PC-3 (cell line): Measurements from ENCODE around the gene GCH1. TPM values are rescaled to one million over a fixed set of nuclear protein-coding genes. Genes with fewer than 3 reads are reported as not detected.
A peak's percentile ranks its signal among the peaks of the same experiment; 100 is the strongest.

ENCODE experiments used
- ATAC-seq: fragments of 200-7000 bp; cut with Tn5 transposase; 2 replicates; pipeline ENCODE4 v1.9.1; 2020; ENCODE audit warnings: mild to moderate bottlenecking, moderate library complexity
- BruUV-seq: library from RNA; stranded (reverse); fragments of 400-500 nt; replicated peaks from 2 replicates; lab custom pipeline; 2021; lab: Mats Ljungman, UMichigan
- CTCF ChIA-PET: fragments of 300-600 bp; sonication (Branson Sonifier 250); formaldehyde crosslinking; loops from one replicate; lab custom pipeline; 2022; ENCODE audit warnings: antibody characterized with exemption; lab: Charles Lee
- POLR2A ChIA-PET: fragments of 300-600 bp; sonication (Branson Sonifier 250); formaldehyde crosslinking; loops from one replicate; lab custom pipeline; 2022; ENCODE audit warnings: antibody characterized with exemption; ENCODE audit not compliant: unreplicated experiment; lab: Charles Lee
- DNase-seq: peaks from one replicate; pipeline ENCODE4 v3.0.0-alpha.2; 2015
- H2AFZ ChIP-seq: fragments of 300-600 bp; sonication (generic); 2 replicates; pipeline ENCODE4 v1.6.0; 2016; ENCODE audit warnings: antibody characterized with exemption, low read length
- H3F3A ChIP-seq: fragments of 300-600 bp; sonication (generic); one replicate; pipeline ENCODE4 v1.6.0; 2017; ENCODE audit warnings: antibody characterized with exemption, low read length, control low read depth, mild to moderate bottlenecking; ENCODE audit not compliant: unreplicated experiment
- H3K27ac ChIP-seq: fragments of 300-600 bp; sonication (generic); 2 replicates; pipeline ENCODE4 v1.5.1; 2016; ENCODE audit warnings: mild to moderate bottlenecking, low read length
- H3K27me3 ChIP-seq: fragments of 300-600 bp; sonication (generic); 2 replicates; pipeline ENCODE4 v1.6.1; 2016; ENCODE audit warnings: low read length, mixed read lengths
- H3K36me3 ChIP-seq: fragments of 300-600 bp; sonication (generic); 2 replicates; pipeline ENCODE4 v1.6.1; 2016; ENCODE audit warnings: low read depth, mixed run types, low read length, mixed read lengths
- H3K4me1 ChIP-seq: fragments of 300-600 bp; sonication (generic); 2 replicates; pipeline ENCODE4 v1.5.1; 2016; ENCODE audit warnings: low read length; ENCODE audit not compliant: insufficient read depth
- H3K4me2 ChIP-seq: fragments of 300-600 bp; sonication (generic); 2 replicates; pipeline ENCODE4 v1.6.0; 2016; ENCODE audit warnings: low read length
- H3K4me3 ChIP-seq: fragments of 300-600 bp; sonication (generic); 2 replicates; pipeline ENCODE4 v1.5.1; 2016; ENCODE audit warnings: mild to moderate bottlenecking, low read length, mixed read lengths
- H3K79me2 ChIP-seq: fragments of 300-600 bp; sonication (generic); 2 replicates; pipeline ENCODE4 v1.6.1; 2017; ENCODE audit warnings: low read length, mixed read lengths
- H3K9ac ChIP-seq: fragments of 300-600 bp; sonication (generic); 2 replicates; pipeline ENCODE4 v1.6.0; 2016; ENCODE audit warnings: mild to moderate bottlenecking, low read length
- H3K9me2 ChIP-seq: fragments of 300-600 bp; sonication (generic); replicated peaks from 2 replicates; pipeline ENCODE4 v1.6.1; 2016; ENCODE audit warnings: mixed run types, low read length, mixed read lengths
- H3K9me3 ChIP-seq: fragments of 300-600 bp; sonication (generic); 2 replicates; pipeline ENCODE4 v1.6.1; 2016; ENCODE audit warnings: low read length, mixed read lengths
- H4K20me1 ChIP-seq: fragments of 300-600 bp; sonication (generic); 2 replicates; pipeline ENCODE4 v1.6.1; 2016; ENCODE audit warnings: low read length, mixed read lengths
- CTCF ChIP-seq: fragments of 300-600 bp; sonication (generic); conservative IDR thresholded peaks from 2 replicates; pipeline ENCODE4 v1.5.1; 2017; ENCODE audit warnings: antibody characterized with exemption, low read depth, mild to moderate bottlenecking, low read length
- EZH2 ChIP-seq: fragments of 300-600 bp; sonication (generic); IDR thresholded peaks from one replicate; pipeline ENCODE4 v1.6.1; 2017; ENCODE audit warnings: antibody characterized with exemption, mild to moderate bottlenecking, low read length; ENCODE audit not compliant: unreplicated experiment
- EZH2phosphoT487 ChIP-seq: fragments of 300-600 bp; sonication (generic); IDR thresholded peaks from 2 replicates; pipeline ENCODE4 v1.6.1; 2018; ENCODE audit warnings: mild to moderate bottlenecking, antibody characterized with exemption, low read length, borderline replicate concordance
- intact Hi-C: fragments of 100-400 bp; cut with micrococcal nuclease; formaldehyde crosslinking; loops from 2 replicates; pipeline ENCODE4 v1.9.0; 2023
- total RNA-seq: library from RNA; depleted of rRNA; stranded (reverse); fragments of >200 nt; gene quantifications from 2 replicates; pipeline ENCODE4 v1.2.3, GENCODE V29; 2014

The GCH1 gene
- total RNA-seq, 1 experiment from 2014 or later, result 26.6 TPM

GRCh38 chr14:54840798-54841197, 61.8 kb downstream of the GCH1 start:
- no TSS peak for BruUV-seq
- Histone ChIP-seq H3F3A (no peaks in the 10 kb centered on the region), H3K4me1 (no peaks in the 10 kb centered on the region), H3K27ac (no peak overlapping the region), H3K9me3 (no peaks in the 10 kb centered on the region), H3K36me3 (peaks cover 3% of the 10 kb centered on the region), H2AFZ (no peak overlapping the region), H3K4me3 (no peak overlapping the region), H3K4me2 (no peak overlapping the region), H3K79me2 (no peaks in the 10 kb centered on the region), H3K27me3 (no peaks in the 10 kb centered on the region), H4K20me1 (no peaks in the 10 kb centered on the region), H3K9ac (no peak overlapping the region), H3K9me2 (no peaks in the 10 kb centered on the region)
- TF ChIP-seq EZH2 (no peak), EZH2phosphoT487 (no peak), CTCF (no peak)
- POLR2A ChIA-PET, result no interaction called here
- DNase-seq, result no peak
- no peak for ATAC-seq
- CTCF ChIA-PET, result no interaction called here
- intact Hi-C loops, result no loop called here

- Histone ChIP-seq H3K36me3 (peaks cover 3% of the 10 kb centered on the region), H3K4me1 (no peaks in the 10 kb centered on the region), H4K20me1 (no peaks in the 10 kb centered on the region), H3K9ac (no peak overlapping the region), H3F3A (no peaks in the 10 kb centered on the region), H3K4me3 (no peak overlapping the region), H3K79me2 (no peaks in the 10 kb centered on the region), H3K27ac (no peak overlapping the region), H3K27me3 (no peaks in the 10 kb centered on the region), H3K4me2 (no peak overlapping the region), H3K9me3 (no peaks in the 10 kb centered on the region), H3K9me2 (no peaks in the 10 kb centered on the region), H2AFZ (no peak overlapping the region)
- ChIA-PET POLR2A (no interaction called here), CTCF (no interaction called here)
- BruUV-seq, result no TSS peak
- DNase-seq (no peak), ATAC-seq (no peak)
- TF ChIP-seq EZH2phosphoT487 (no peak), CTCF (no peak), EZH2 (no peak)
- intact Hi-C loops, result no loop called here
Measured at GRCh38 chr14:54840336-54840735, 62.3 kb downstream of the GCH1 start.

GRCh38 chr14:54839701-54840119, 62.9 kb downstream of the GCH1 start:
- Histone ChIP-seq H3F3A (no peaks in the 10 kb centered on the region), H3K4me3 (no peak overlapping the region), H3K4me2 (no peak overlapping the region), H3K9ac (no peak overlapping the region), H4K20me1 (no peaks in the 10 kb centered on the region), H3K79me2 (no peaks in the 10 kb centered on the region), H2AFZ (no peak overlapping the region), H3K9me2 (no peaks in the 10 kb centered on the region), H3K4me1 (no peaks in the 10 kb centered on the region), H3K9me3 (no peaks in the 10 kb centered on the region), H3K27me3 (no peaks in the 10 kb centered on the region), H3K36me3 (peaks cover 3% of the 10 kb centered on the region), H3K27ac (no peak overlapping the region)
- DNase-seq, result peak; percentile 40
- intact Hi-C loops, result no loop called here
- BruUV-seq, result no TSS peak
- TF ChIP-seq EZH2phosphoT487 (no peak), CTCF (no peak), EZH2 (no peak)
- ChIA-PET POLR2A (no interaction called here), CTCF (no interaction called here)
- 0 out of 2 replicates have a peak, but pooled peaks have one; percentile 16 for ATAC-seq
